ENCODE results near the gene HSPA1A.

HSPA1A gene

DNA sequence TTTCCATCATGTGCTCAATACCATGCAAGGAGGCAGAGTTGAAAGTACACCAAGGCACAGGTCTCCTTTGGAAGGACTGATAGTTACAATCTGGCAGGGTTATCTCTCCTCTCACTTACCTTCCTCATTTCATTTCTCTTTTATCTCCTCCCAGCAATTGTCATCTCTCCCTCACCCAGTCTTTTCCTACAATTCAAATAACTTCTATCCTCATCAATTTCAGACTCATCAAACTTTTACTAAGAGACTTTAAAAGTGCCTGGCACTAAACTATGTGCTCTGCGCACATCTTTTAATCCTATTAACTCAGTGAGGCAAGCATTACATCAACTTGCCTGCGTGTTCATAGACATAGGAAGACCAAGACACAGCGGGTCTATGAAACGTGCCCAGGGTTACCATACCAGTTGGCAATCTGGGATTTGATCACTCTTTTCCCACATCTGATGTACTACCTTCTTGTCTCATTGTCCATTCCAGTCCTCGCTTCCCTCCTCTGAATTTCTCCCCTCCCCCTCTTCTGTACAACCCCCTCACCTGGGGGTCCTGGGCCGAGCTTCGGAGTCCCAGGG, 21.0 kb upstream of the HSPA1A start (continued):
- TF ChIP-seq KLF8 (tag by site-specific recombination; IDR thresholded peaks at IDR 0.05) (0 out of 2 replicates have a peak, but pooled peaks have one; percentile 12), ZNF624 (tag by site-specific recombination; IDR thresholded peaks at IDR 0.05) (no peak), ZNF10 (tag by site-specific recombination; IDR thresholded peaks at IDR 0.05) (no peak), ZNF398 (tag by site-specific recombination; IDR thresholded peaks at IDR 0.05) (no peak), PRDM1 (tag by site-specific recombination; IDR thresholded peaks at IDR 0.05) (peak; percentile 88), ZNF544 (tag by site-specific recombination; IDR thresholded peaks at IDR 0.05) (no peak), ZNF645 (tag by site-specific recombination; IDR thresholded peaks at IDR 0.05) (no peak), ZNF366 (tag by site-specific recombination; conservative IDR thresholded peaks at IDR 0.05) (peak; percentile 76), PRDM10 (tag by site-specific recombination; IDR thresholded peaks at IDR 0.05) (peak; percentile 15; the same call in 1 of the 2 replicates), GLI4 (tag by site-specific recombination; IDR thresholded peaks at IDR 0.05) (no peak), ZNF76 (tag by site-specific recombination; IDR thresholded peaks at IDR 0.05; ENCODE audit: borderline replicate concordance, low read depth) (peak; percentile 12; the same call in 1 of the 2 replicates), ZNF404 (tag by site-specific recombination; IDR thresholded peaks at IDR 0.05) (no peak), ZEB2 (tag by site-specific recombination; IDR thresholded peaks at IDR 0.05) (0 out of 2 replicates have a peak, but pooled peaks have one; percentile 38), HOXD13 (CRISPR knock-in tag; IDR thresholded peaks at IDR 0.05; ENCODE audit: borderline replicate concordance) (no peak), PRDM6 (tag by site-specific recombination; IDR thresholded peaks at IDR 0.05) (no peak), ZBTB17 (tag by site-specific recombination; IDR thresholded peaks at IDR 0.05) (peak; percentile 92), ZBTB20 (tag by site-specific recombination; IDR thresholded peaks at IDR 0.05) (no peak), SALL2 (tag by site-specific recombination; IDR thresholded peaks at IDR 0.05; ENCODE audit: borderline replicate concordance) (no peak), ZNF324 (tag by site-specific recombination; IDR thresholded peaks at IDR 0.05) (no peak), WT1 (tag by site-specific recombination; IDR thresholded peaks at IDR 0.05) (no peak; the same call in 1 of the 2 replicates), GLIS1 (tag by site-specific recombination; IDR thresholded peaks at IDR 0.05) (peak; percentile 46; the same call in 1 of the 2 replicates)
- TF ChIP-seq, protein P1, sequence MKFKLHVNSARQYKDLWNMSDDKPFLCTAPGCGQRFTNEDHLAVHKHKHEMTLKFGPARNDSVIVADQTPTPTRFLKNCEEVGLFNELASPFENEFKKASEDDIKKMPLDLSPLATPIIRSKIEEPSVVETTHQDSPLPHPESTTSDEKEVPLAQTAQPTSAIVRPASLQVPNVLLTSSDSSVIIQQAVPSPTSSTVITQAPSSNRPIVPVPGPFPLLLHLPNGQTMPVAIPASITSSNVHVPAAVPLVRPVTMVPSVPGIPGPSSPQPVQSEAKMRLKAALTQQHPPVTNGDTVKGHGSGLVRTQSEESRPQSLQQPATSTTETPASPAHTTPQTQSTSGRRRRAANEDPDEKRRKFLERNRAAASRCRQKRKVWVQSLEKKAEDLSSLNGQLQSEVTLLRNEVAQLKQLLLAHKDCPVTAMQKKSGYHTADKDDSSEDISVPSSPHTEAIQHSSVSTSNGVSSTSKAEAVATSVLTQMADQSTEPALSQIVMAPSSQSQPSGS (tag by site-specific recombination; IDR thresholded peaks at IDR 0.05; ENCODE audit: low read depth), result no peak
- TF ChIP-seq, protein P2, sequence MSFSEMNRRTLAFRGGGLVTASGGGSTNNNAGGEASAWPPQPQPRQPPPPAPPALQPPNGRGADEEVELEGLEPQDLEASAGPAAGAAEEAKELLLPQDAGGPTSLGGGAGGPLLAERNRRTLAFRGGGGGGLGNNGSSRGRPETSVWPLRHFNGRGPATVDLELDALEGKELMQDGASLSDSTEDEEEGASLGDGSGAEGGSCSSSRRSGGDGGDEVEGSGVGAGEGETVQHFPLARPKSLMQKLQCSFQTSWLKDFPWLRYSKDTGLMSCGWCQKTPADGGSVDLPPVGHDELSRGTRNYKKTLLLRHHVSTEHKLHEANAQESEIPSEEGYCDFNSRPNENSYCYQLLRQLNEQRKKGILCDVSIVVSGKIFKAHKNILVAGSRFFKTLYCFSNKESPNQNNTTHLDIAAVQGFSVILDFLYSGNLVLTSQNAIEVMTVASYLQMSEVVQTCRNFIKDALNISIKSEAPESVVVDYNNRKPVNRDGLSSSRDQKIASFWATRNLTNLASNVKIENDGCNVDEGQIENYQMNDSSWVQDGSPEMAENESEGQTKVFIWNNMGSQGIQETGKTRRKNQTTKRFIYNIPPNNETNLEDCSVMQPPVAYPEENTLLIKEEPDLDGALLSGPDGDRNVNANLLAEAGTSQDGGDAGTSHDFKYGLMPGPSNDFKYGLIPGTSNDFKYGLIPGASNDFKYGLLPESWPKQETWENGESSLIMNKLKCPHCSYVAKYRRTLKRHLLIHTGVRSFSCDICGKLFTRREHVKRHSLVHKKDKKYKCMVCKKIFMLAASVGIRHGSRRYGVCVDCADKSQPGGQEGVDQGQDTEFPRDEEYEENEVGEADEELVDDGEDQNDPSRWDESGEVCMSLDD (tag by site-specific recombination; IDR thresholded peaks at IDR 0.05), result no peak

Data from HEK293 (cell line).